ENCODE data around the gene THBS2.

DNA sequence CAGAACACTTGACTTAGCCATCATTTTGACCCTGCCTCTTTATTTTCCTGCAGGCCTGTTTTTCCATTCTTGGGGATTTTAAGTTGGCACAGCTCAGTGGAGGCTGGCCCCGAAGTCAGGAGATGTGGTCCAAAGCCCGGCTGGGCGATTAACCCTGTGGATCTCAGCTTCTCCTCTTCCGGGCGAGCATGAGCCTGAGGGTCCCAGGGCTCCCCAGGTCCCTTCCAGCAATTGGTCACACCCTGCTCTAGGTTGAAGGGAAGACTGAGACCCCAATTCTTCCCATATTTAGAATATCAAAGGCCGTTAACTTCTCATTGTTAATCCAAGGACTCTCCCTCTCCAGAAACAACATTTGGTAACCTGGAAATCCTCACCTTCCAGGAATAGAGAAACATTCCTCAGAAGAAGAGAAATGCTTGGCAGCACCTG lies 2.3 kb downstream of the THBS2 start:
- TF ChIP-seq, protein P1, sequence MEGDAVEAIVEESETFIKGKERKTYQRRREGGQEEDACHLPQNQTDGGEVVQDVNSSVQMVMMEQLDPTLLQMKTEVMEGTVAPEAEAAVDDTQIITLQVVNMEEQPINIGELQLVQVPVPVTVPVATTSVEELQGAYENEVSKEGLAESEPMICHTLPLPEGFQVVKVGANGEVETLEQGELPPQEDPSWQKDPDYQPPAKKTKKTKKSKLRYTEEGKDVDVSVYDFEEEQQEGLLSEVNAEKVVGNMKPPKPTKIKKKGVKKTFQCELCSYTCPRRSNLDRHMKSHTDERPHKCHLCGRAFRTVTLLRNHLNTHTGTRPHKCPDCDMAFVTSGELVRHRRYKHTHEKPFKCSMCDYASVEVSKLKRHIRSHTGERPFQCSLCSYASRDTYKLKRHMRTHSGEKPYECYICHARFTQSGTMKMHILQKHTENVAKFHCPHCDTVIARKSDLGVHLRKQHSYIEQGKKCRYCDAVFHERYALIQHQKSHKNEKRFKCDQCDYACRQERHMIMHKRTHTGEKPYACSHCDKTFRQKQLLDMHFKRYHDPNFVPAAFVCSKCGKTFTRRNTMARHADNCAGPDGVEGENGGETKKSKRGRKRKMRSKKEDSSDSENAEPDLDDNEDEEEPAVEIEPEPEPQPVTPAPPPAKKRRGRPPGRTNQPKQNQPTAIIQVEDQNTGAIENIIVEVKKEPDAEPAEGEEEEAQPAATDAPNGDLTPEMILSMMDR (conservative IDR thresholded peaks at IDR 0.05; ENCODE audit: low read depth, low read length), result no peak
- no peak for TF ChIP-seq BHLHE40 (IDR thresholded peaks at IDR 0.05; ENCODE audit: low read depth, low read length)
- no peak for TF ChIP-seq POLR2A (IDR thresholded peaks at IDR 0.05; ENCODE audit: low read depth, low read length)
